ENCODE results near the gene ARID4A.
"Not testable (repeated sequence)": the region's sequence is repeated elsewhere in the genome, so short reads cannot be mapped to it uniquely, and the experiment has no call there.

ARID4A gene

DNA sequence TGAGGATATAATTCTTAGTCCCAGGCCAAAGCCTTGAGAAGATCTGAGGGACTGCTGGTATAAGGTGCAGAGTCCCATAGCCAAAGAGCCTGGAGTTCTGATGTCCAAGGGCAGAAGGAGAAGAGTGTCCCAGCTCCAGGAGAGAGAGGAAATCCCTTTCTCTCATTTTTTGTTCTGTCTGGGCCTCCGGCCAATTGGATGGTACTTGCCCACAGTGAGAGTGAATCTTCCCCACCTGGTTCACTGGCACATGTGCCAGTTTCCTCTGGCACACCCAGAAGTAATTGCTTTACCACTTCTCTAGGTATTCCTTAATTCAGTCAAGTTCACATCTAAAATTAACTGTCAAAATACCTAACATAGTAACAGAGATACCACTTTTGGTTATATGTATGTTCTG, 15.3 kb downstream of the ARID4A start:
- peak overlapping the region; percentile 71 for H3K27ac Mint-ChIP-seq
- no peaks in the 10 kb centered on the region for H3K9me3 Mint-ChIP-seq
- H3K4me1 Mint-ChIP-seq, result peaks cover 5% of the 10 kb centered on the region
- ATAC-seq, result no peak
- DNase-seq (ENCODE audit: low spot score in 2 of 2), result no peak
- peaks cover 78% of the 10 kb centered on the region for H3K36me3 Mint-ChIP-seq
- no peak overlapping the region for H3K4me3 Mint-ChIP-seq

GRCh38 chr14:58315606-58316005, 17.3 kb downstream of the ARID4A start:
- H3K9me3 Mint-ChIP-seq, result no peaks in the 10 kb centered on the region
- H3K4me1 Mint-ChIP-seq, result no peaks in the 10 kb centered on the region
- peak; percentile 43 for ATAC-seq
- DNase-seq (ENCODE audit: low spot score in 2 of 2), result no peak
- H3K27ac Mint-ChIP-seq, result no peak overlapping the region
- H3K4me3 Mint-ChIP-seq, result no peak overlapping the region
- peaks cover 81% of the 10 kb centered on the region for H3K36me3 Mint-ChIP-seq

DNA sequence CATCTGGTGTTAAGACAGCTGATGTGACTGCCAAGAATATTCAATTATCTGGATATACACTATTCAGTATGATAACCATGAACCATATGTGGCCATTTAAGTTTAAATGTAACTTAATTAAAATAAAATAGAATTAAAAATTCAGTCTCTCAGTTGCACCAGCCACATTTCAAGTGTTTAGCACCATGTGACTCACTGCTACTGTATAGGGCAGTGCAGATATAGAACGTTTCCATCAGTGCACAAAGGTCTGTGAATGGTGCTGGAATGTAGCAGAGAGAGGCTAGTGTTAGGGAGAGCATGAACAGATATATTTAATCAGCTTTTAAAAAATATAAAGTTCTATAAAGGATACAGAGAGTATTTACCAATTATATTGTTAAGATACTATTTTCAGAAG, 28.7 kb downstream of the ARID4A start:
- ATAC-seq (no peak), DNase-seq (ENCODE audit: low spot score in 2 of 2) (no peak)
- Mint-ChIP-seq H3K4me3 (no peak overlapping the region), H3K4me1 (peaks cover 11% of the 10 kb centered on the region), H3K36me3 (peaks cover 96% of the 10 kb centered on the region), H3K9me3 (no peaks in the 10 kb centered on the region), H3K27ac (no peak overlapping the region)

- Mint-ChIP-seq H3K4me3 (peak overlapping the region; percentile 49), H3K9me3 (no peaks in the 10 kb centered on the region), H3K4me1 (peaks cover 17% of the 10 kb centered on the region), H3K36me3 (peaks cover 78% of the 10 kb centered on the region), H3K27ac (peak overlapping the region; percentile 93)
- ATAC-seq (peak; percentile 95), DNase-seq (ENCODE audit: low spot score in 2 of 2) (peak; percentile 60 to 82)
These were observed 32.8 kb downstream of the ARID4A start for GRCh38 chr14:58331111-58331510.

DNA sequence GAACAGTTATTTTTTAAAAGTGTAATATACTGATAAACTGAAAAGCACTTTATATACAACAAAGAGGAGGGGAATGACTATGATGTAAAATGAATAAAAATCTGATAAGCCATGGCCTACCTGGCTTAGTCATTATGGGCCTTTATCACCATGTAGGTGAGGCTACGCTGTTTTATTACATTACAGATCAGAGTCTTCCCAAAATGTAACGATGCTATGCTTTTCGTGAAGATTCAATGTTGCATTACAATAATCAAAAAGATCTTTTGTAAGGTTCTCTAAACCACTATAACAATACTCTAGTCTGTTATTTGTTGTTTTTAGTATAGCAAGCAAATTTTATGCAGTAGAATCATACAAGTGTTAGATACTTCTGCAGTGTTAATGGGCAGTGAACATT, 34.2 kb downstream of the ARID4A start:
- ATAC-seq (no peak), DNase-seq (ENCODE audit: low spot score in 2 of 2) (no peak)
- Mint-ChIP-seq H3K9me3 (no peaks in the 10 kb centered on the region), H3K4me1 (peaks cover 17% of the 10 kb centered on the region), H3K27ac (no peak overlapping the region), H3K4me3 (no peak overlapping the region), H3K36me3 (peaks cover 75% of the 10 kb centered on the region)

DNA sequence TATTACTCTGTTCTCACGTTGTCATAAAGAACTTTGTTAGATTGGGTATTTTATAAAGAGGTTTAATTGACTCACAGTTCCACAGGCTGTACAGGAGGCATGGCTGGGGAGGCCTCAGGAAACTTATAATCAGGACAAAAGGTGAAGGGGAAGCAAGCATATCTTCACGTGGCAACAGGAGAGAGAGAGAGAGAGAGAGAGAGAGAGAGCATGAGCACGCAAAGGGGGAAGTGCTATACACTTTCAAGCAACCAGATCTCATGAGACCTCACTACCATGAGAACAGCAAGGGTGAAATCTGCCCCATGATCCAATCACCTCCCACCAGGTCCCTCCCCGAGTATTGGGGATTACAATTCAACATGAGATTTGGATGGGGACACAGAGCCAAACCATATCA, 41.3 kb downstream of the ARID4A start:
- DNase-seq (ENCODE audit: low spot score in 2 of 2); ATAC-seq; H3K4me3 Mint-ChIP-seq; H3K9me3 Mint-ChIP-seq: not testable (repeated sequence)
- H3K27ac Mint-ChIP-seq, result peak overlapping the region; percentile 64
- H3K4me1 Mint-ChIP-seq, result peaks cover 10% of the 10 kb centered on the region
- H3K36me3 Mint-ChIP-seq, result peaks cover 63% of the 10 kb centered on the region

GRCh38 chr14:58341152-58341748, 42.9 kb downstream of the ARID4A start:
- ATAC-seq, result no peak

GRCh38 chr14:58343535-58343934, 45.2 kb downstream of the ARID4A start:
- not testable (repeated sequence) for DNase-seq (ENCODE audit: low spot score in 2 of 2); ATAC-seq; H3K4me3 Mint-ChIP-seq; H3K27ac Mint-ChIP-seq; H3K9me3 Mint-ChIP-seq; H3K4me1 Mint-ChIP-seq
- peaks cover 67% of the 10 kb centered on the region for H3K36me3 Mint-ChIP-seq

More at GRCh38 chr14:58341152-58341748, 42.9 kb downstream of the ARID4A start:
- Mint-ChIP-seq H3K27ac (no peak overlapping the region), H3K36me3 (peaks cover 63% of the 10 kb centered on the region), H3K4me3 (no peak overlapping the region), H3K4me1 (peaks cover 7% of the 10 kb centered on the region), H3K9me3 (no peaks in the 10 kb centered on the region)
- no peak for DNase-seq (ENCODE audit: low spot score in 2 of 2)

DNA sequence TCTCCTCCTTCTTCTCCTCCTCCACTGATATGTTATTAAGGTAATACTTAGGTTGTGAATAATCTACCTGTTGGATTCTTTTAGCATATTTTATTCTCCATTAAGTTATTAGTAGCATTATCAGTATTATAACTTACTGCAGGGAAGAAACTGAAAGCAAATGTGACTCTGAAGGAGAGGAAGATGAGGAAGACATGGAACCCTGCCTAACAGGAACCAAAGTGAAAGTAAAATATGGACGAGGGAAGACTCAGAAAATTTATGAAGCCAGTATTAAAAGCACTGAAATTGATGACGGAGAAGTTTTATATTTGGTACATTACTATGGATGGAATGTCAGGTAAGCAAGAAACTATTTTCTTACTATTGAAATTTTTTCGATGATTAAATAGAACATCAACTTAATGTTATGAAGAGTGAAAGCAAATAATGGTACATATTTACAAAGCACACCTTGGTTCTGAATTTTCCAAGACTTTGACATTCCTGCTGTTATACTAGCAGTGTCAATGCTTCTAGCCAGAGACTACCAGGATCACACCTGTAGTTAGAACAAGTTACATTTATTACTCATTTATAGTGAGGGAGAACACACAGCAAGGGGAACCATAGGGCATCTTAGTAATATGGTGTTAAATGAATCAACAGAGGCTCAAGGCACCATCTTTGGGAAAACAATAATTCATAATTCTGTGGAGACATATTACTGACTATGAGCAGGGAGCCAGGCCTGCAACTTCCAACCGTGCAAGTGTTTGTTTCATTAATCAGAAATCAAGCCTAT, 55.4 kb downstream of the ARID4A start:
- no peak for DNase-seq (ENCODE audit: low spot score in 2 of 2)
- ATAC-seq, result peak; percentile 80
- Mint-ChIP-seq H3K27ac (peak overlapping the region; percentile 46), H3K4me3 (peak overlapping the region; percentile 37), H3K4me1 (peaks cover 13% of the 10 kb centered on the region), H3K9me3 (no peaks in the 10 kb centered on the region), H3K36me3 (peaks cover 84% of the 10 kb centered on the region)

DNA sequence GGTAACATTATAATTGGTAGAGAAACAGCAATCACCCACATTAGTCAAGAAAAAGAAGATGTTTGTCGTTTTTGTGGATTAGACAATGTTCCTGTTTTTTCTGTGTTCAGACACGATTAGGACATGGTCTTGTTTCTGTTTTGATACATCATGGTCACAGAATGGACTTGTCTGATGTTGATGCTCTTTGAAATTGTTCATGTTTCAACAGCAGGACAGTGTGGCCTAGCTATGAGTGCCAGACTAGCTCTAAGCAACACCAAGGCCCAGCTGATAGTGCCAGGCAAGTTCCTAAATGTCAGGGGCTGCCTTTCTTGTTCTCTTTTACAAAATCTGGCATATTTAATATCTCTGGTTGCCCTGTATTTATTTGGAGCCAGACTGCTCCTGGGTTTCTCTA, 56.5 kb downstream of the ARID4A start:
- H3K9me3 Mint-ChIP-seq, result no peaks in the 10 kb centered on the region
- H3K27ac Mint-ChIP-seq, result peak overlapping the region; percentile 46
- H3K4me3 Mint-ChIP-seq, result no peak overlapping the region
- peaks cover 13% of the 10 kb centered on the region for H3K4me1 Mint-ChIP-seq
- DNase-seq (ENCODE audit: low spot score in 2 of 2), result no peak
- peaks cover 85% of the 10 kb centered on the region for H3K36me3 Mint-ChIP-seq
- no peak for ATAC-seq

- peaks cover 85% of the 10 kb centered on the region for H3K36me3 Mint-ChIP-seq
- H3K4me1 Mint-ChIP-seq, result peaks cover 13% of the 10 kb centered on the region
- H3K4me3 Mint-ChIP-seq, result no peak overlapping the region
- no peaks in the 10 kb centered on the region for H3K9me3 Mint-ChIP-seq
- no peak for ATAC-seq
- no peak overlapping the region for H3K27ac Mint-ChIP-seq
- DNase-seq (ENCODE audit: low spot score in 2 of 2), result no peak
These were observed 57.9 kb downstream of the ARID4A start for GRCh38 chr14:58356268-58356667.

DNA sequence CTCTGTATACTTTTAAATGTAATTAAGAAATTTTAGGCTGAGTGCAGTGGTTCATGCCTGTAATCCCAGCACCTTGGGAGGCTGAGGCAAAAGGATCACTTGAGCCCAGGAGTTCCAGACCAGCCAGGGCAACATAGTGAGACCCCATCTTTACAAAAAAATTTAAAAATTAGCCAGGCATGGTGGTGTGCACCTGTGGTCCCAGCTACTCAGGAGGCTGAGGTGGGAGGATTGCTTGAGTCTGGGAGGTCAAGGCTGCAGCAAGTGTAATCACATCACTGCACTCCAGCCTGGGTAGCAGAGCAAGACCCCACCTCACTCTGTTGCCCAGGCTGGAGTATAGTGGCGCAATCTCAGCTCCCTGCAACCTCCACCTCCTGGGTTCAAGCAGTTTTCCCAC, 63.9 kb downstream of the ARID4A start:
- H3K27ac Mint-ChIP-seq; H3K9me3 Mint-ChIP-seq; H3K4me3 Mint-ChIP-seq; ATAC-seq; H3K4me1 Mint-ChIP-seq; DNase-seq (ENCODE audit: low spot score in 2 of 2): not testable (repeated sequence)
- peaks cover 84% of the 10 kb centered on the region for H3K36me3 Mint-ChIP-seq

- Mint-ChIP-seq H3K9me3 (no peaks in the 10 kb centered on the region), H3K4me1 (no peaks in the 10 kb centered on the region), H3K27ac (no peak overlapping the region), H3K36me3 (peaks cover 90% of the 10 kb centered on the region), H3K4me3 (no peak overlapping the region)
- DNase-seq (ENCODE audit: low spot score in 2 of 2) (no peak), ATAC-seq (peak; percentile 39)
These were observed 64.5 kb downstream of the ARID4A start for GRCh38 chr14:58362798-58363412.

- no peak for DNase-seq (ENCODE audit: low spot score in 2 of 2)
- peak overlapping the region; percentile 5 for H3K27ac Mint-ChIP-seq
- no peak overlapping the region for H3K4me3 Mint-ChIP-seq
- no peaks in the 10 kb centered on the region for H3K9me3 Mint-ChIP-seq
- peaks cover 92% of the 10 kb centered on the region for H3K36me3 Mint-ChIP-seq
- ATAC-seq, result no peak
- H3K4me1 Mint-ChIP-seq, result no peaks in the 10 kb centered on the region
These were observed 66.0 kb downstream of the ARID4A start for GRCh38 chr14:58364316-58364715.

DNA sequence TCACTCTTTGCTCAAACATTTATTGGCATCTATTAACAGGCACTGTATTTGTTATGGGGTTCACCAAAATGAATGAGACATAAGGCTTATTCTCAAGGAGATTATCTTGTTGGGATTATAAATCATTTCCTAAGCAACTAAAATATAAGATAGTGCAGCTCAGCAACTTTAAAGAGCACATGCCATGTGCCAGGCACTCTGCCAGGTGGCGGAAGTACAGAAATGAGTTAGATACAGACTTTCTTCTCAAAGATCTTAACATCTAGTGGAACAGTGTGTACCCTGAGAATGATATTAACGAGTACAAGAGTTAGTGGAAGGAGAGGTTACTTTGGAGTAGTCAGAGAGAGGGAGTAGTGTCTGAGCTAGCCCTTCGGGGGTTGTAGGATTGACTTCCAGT, 68.9 kb downstream of the ARID4A start:
- Mint-ChIP-seq H3K27ac (peak overlapping the region; percentile 48), H3K4me3 (no peak overlapping the region), H3K9me3 (no peaks in the 10 kb centered on the region), H3K36me3 (peaks cover 94% of the 10 kb centered on the region), H3K4me1 (no peaks in the 10 kb centered on the region)
- ATAC-seq, result no peak
- no peak for DNase-seq (ENCODE audit: low spot score in 2 of 2)

DNA sequence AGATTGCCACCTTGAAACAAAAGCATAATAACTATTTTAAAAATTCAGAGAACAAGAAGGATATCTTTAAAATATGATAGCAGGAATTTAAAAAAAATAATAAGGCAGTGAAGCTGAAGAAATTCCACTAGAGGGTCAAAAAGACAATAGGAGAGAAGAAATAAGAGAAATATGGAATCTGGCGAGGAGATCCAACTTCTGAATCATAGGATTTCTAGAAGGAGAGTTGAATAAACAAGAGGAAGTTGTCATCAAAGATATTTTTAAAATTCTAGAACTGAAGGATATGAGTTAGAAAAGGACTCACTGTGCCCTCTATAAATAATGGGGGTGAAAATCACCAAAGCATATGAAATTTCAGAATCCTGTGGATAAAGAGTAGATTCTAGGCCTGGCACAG, 70.6 kb downstream of the ARID4A start:
- Mint-ChIP-seq H3K27ac (peak overlapping the region; percentile 17), H3K4me1 (no peaks in the 10 kb centered on the region), H3K36me3 (peaks cover 99% of the 10 kb centered on the region), H3K4me3 (no peak overlapping the region), H3K9me3 (no peaks in the 10 kb centered on the region)
- ATAC-seq (no peak), DNase-seq (ENCODE audit: low spot score in 2 of 2) (no peak)

All from stimulated activated effector memory CD8-positive, alpha-beta T cell treated with anti-CD3 and anti-CD28 coated beads, Interleukin-12 subunit alpha, Interleukin-12 subunit beta, amount 100 ng/mL, for 72 hours (primary cell).